ENCODE results near the gene LANCL1.

LANCL1 gene, protein sequence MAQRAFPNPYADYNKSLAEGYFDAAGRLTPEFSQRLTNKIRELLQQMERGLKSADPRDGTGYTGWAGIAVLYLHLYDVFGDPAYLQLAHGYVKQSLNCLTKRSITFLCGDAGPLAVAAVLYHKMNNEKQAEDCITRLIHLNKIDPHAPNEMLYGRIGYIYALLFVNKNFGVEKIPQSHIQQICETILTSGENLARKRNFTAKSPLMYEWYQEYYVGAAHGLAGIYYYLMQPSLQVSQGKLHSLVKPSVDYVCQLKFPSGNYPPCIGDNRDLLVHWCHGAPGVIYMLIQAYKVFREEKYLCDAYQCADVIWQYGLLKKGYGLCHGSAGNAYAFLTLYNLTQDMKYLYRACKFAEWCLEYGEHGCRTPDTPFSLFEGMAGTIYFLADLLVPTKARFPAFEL

DNA sequence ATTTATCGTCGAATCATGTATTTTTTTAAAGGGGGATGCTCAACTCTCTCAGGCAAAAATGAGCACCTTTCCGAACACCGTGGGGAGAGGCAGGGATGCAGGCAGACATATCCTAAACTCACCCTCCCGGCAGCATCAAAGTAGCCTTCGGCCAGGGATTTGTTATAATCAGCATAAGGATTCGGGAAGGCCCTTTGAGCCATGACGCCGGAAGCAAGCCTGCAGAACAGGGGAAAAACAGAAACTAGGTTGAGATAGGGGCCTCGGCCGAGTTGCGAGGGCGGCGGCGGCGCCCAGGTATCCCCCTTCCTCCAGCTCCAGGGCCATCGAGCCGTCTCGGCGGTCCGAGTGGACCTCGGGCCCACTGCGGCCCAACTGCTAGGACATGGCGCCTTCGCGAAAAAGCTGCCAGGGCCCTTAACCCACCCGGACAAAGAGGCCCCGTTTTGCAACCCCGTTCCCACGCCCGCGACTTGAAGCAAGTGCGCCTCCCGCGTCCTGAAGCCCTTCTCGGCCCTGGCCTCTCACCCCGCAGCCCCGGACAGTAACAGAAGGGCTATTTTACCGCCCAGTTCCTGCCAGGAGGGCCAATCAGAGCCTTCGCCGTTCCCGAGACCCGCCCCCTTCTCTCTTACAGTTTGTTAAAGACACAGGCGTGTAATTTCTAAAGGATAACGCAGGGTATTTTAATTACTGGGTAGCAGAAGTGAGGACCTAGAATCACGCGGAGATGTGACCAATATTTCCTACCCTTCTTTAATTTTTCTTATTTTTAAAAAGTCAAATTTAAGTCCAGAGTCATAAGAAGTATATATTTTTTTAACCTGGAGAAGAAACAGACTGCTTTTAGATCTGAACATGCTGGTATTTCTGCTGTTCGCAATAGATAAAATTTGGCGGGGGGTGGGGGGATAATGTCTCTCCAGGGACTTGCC lies at the start of gene LANCL1:
Gene LANCL1 (minus strand): TSS at position 566 of the 935 bp plus-strand sequence. CDS start 363 bp downstream, at position 203.
- Histone ChIP-seq H3K4me3 (ENCODE audit: low read depth in 1 of 2, low read length in 1 of 2) (peak within 1 kb of the TSS; percentile 60 to 67), H3K27me3 (no peaks in the 10 kb centered on the region), H3K9me3 (no peaks in the 10 kb centered on the region), H3K27ac (peak within 1 kb of the TSS; percentile 60), H3K4me1 (ENCODE audit: control insufficient read depth in 1 of 2, insufficient read depth in 1 of 2, low read depth in 1 of 2, low read length in 1 of 2) (peaks cover 0 to 18% of the 10 kb centered on the region in 2 experiments), H3K36me3 (peaks cover 4% of the 10 kb centered on the region)
- TF ChIP-seq, protein P1, sequence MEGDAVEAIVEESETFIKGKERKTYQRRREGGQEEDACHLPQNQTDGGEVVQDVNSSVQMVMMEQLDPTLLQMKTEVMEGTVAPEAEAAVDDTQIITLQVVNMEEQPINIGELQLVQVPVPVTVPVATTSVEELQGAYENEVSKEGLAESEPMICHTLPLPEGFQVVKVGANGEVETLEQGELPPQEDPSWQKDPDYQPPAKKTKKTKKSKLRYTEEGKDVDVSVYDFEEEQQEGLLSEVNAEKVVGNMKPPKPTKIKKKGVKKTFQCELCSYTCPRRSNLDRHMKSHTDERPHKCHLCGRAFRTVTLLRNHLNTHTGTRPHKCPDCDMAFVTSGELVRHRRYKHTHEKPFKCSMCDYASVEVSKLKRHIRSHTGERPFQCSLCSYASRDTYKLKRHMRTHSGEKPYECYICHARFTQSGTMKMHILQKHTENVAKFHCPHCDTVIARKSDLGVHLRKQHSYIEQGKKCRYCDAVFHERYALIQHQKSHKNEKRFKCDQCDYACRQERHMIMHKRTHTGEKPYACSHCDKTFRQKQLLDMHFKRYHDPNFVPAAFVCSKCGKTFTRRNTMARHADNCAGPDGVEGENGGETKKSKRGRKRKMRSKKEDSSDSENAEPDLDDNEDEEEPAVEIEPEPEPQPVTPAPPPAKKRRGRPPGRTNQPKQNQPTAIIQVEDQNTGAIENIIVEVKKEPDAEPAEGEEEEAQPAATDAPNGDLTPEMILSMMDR (IDR thresholded peaks at IDR 0.05), result no peak

DNA sequence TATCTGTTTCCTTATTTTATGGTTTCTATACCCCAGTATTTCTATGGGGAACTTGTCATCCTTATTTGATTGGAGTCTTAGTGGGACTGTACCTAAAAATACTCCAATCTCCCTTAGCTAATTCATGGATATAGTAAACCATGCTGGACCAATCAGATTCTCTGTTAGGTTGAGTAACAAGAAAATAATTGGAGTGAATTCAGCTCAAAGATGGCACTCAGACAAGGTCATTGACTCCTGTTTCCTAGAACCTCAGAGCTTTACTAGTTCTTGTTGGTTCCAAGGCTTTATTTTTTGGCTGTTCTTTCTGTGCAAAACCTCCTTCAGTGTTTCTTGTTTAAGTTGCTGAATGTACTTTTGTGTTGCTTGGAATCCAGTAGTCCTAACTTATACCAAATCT lies 48.0 kb upstream of the LANCL1 start:
- no peaks in the 10 kb centered on the region for H3K27me3 ChIP-seq
- no peak overlapping the region for H3K4me3 ChIP-seq (ENCODE audit: low read depth in 1 of 2, low read length in 1 of 2)
- no peaks in the 10 kb centered on the region for H3K9me3 ChIP-seq
- H3K4me1 ChIP-seq (ENCODE audit: control insufficient read depth in 1 of 2, insufficient read depth in 1 of 2, low read depth in 1 of 2, low read length in 1 of 2), result no peaks in the 10 kb centered on the region
- H3K27ac ChIP-seq, result no peak overlapping the region
- TF ChIP-seq, protein P1 (IDR thresholded peaks at IDR 0.05), result no peak
- H3K36me3 ChIP-seq, result no peaks in the 10 kb centered on the region

DNA sequence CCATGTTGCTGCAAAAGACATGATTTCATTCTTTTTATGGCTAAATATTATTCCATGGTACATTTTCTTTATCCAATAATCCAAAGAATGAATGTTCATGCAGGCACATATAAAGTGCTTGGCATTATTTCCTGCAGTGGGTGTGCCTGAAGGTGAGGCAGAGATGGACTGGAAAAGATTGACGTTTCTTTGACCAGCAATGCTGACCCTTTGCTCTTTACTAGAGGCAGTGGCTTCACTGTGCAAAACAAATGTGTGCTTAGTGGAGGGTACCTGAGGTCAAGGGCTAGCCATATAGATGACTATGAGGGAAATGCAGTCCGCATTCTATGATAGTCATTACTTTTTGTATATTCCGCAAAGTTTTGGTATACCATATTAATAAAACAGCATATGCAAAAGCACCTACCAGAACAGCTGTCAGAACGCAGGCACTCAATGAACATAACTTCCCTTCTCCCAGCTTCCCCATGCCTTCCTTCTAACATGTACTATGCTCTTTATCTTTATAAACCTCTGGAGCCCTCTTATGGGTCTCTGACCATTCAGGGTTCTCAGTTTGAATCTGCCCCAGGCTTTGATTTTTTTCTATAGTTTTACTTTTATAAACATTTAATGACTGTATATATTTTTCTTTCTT lies 47.2 kb upstream of the LANCL1 start:
- Histone ChIP-seq H3K27ac (no peak overlapping the region), H3K4me1 (ENCODE audit: control insufficient read depth in 1 of 2, insufficient read depth in 1 of 2, low read depth in 1 of 2, low read length in 1 of 2) (no peaks in the 10 kb centered on the region), H3K36me3 (no peaks in the 10 kb centered on the region), H3K4me3 (ENCODE audit: low read depth in 1 of 2, low read length in 1 of 2) (no peak overlapping the region), H3K27me3 (no peaks in the 10 kb centered on the region), H3K9me3 (no peaks in the 10 kb centered on the region)
- TF ChIP-seq, protein P1 (IDR thresholded peaks at IDR 0.05), result no peak

DNA sequence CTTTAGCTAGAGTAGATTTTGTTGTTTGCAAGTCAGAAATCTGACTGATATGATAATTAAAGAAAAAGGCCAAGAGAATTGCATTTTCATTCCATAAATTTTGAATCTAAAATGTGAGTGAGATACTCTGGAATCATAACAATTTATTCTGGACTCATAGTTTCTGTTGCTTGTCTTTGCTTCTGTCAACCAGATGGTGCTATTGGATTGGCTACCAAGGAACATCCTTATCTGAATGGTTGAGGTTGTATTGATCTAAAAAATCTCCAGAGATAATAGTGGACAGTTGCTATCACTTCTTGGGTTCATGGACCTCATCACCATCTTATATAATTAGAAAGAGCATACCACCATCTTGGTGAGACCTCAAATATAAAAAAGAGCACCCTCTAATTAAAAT lies 45.8 kb upstream of the LANCL1 start:
- no peaks in the 10 kb centered on the region for H3K4me1 ChIP-seq (ENCODE audit: control insufficient read depth in 1 of 2, insufficient read depth in 1 of 2, low read depth in 1 of 2, low read length in 1 of 2)
- TF ChIP-seq, protein P1 (IDR thresholded peaks at IDR 0.05), result no peak
- no peak overlapping the region for H3K27ac ChIP-seq
- no peaks in the 10 kb centered on the region for H3K27me3 ChIP-seq
- H3K9me3 ChIP-seq, result no peaks in the 10 kb centered on the region
- H3K4me3 ChIP-seq (ENCODE audit: low read depth in 1 of 2, low read length in 1 of 2), result no peak overlapping the region
- no peaks in the 10 kb centered on the region for H3K36me3 ChIP-seq

DNA sequence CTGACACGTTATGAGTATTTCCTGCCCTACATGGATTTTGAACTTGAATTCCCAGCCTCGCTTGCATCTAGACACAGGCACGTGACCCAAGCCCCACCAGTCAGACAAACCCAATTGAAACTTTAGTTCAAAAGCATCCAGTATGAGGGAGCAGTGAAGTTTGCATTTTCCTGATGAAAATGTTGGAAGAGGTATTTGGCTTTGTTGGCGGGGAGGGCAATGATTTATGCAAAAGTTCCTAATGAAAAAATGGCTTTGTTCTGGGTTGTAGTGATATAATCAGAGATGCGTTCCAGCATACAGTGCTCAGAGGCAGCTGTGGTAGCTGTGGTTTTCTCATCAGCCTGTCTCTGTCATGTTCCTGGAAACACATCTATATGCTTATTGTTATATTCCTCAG lies 43.0 kb upstream of the LANCL1 start:
- no peaks in the 10 kb centered on the region for H3K36me3 ChIP-seq
- no peak overlapping the region for H3K4me3 ChIP-seq (ENCODE audit: low read depth in 1 of 2, low read length in 1 of 2)
- H3K9me3 ChIP-seq, result no peaks in the 10 kb centered on the region
- TF ChIP-seq, protein P1 (IDR thresholded peaks at IDR 0.05), result no peak
- no peaks in the 10 kb centered on the region for H3K27me3 ChIP-seq
- no peaks in the 10 kb centered on the region for H3K4me1 ChIP-seq (ENCODE audit: control insufficient read depth in 1 of 2, insufficient read depth in 1 of 2, low read depth in 1 of 2, low read length in 1 of 2)
- H3K27ac ChIP-seq, result no peak overlapping the region

Measured in neutrophil (primary cell).